HepG2 (cell line): Measurements from ENCODE around the gene INO80. TPM values are rescaled to one million over a fixed set of nuclear protein-coding genes. Genes with fewer than 3 reads are reported as not detected.

Source experiments
- ATAC-seq: fragments of 200-7000 bp; cut with Tn5 transposase; 3 replicates; pipeline ENCODE4 v1.9.1; 2020; ENCODE audit warnings: mild to moderate bottlenecking, moderate library complexity
- BruUV-seq: library from RNA; stranded (reverse); fragments of 400-500 nt; replicated peaks from 2 replicates; lab custom pipeline; 2021; lab: Mats Ljungman, UMichigan
- CTCF ChIA-PET: fragments of 300-600 bp; formaldehyde crosslinking; extraction: SDS; loops from one replicate; lab custom pipeline; 2021; ENCODE audit warnings: low total read pairs, inconsistent platforms, low intra/inter-chr PET ratio; lab: Yijun Ruan, JAX
- POLR2A ChIA-PET: fragments of 350-600 bp; sonication (Branson Sonifier 250); formaldehyde crosslinking; loops from one replicate; lab custom pipeline; 2020; ENCODE audit warnings: antibody characterized with exemption, inconsistent platforms; lab: Yijun Ruan, JAX
- DNase-seq: peaks from one replicate; pipeline ENCODE4 v3.0.0-alpha.2; 2015; ENCODE audit warnings: low spot score
- FAIRE-seq: peaks from 3 replicates; lab custom pipeline; 2011; peaks lifted over from hg19 to GRCh38; lab: Jason Lieb, UNC
- H2AFZ ChIP-seq: one replicate; pipeline ENCODE4 v1.6.1; 2011; ENCODE audit warnings: low read length, inconsistent platforms
- H3K27ac ChIP-seq: fragments of 300-600 bp; 3 replicates; pipeline ENCODE4 v1.8.0; 2011; ENCODE audit warnings: mixed run types, mild to moderate bottlenecking, mixed read lengths, low read length, inconsistent platforms; ENCODE audit not compliant: insufficient read depth; ENCODE audit errors: extremely low read length
- H3K27me3 ChIP-seq, 2 experiments: fragments of 200-600 bp in 1 of 2; 2 replicates in 1 of 2; 3 replicates in 1 of 2; pipeline versions ENCODE4 v1.6.0 to v1.8.0; 2011; ENCODE audit warnings: low read length in 2 of 2, mild to moderate bottlenecking in 2 of 2, moderate library complexity in 2 of 2, inconsistent platforms in 1 of 2; ENCODE audit not compliant: insufficient read depth in 2 of 2, control insufficient read depth in 1 of 2
- H3K36me3 ChIP-seq, 2 experiments: fragments of 200-600 bp in 1 of 2; replicated peaks in 1 of 2; 2 replicates in 1 of 2; 3 replicates in 1 of 2; pipeline versions ENCODE4 v1.5.1 to v1.8.0; 2011; ENCODE audit warnings: low read length in 2 of 2, inconsistent platforms in 1 of 2; ENCODE audit not compliant: insufficient read depth in 2 of 2, control insufficient read depth in 1 of 2
- H3K4me1 ChIP-seq: 2 replicates; pipeline ENCODE4 v1.5.1; 2012; ENCODE audit warnings: low read length, inconsistent platforms; ENCODE audit not compliant: insufficient read depth
- H3K4me2 ChIP-seq: 2 replicates; pipeline ENCODE4 v1.6.0; 2011; ENCODE audit warnings: low read depth, low read length, inconsistent platforms
- H3K4me3 ChIP-seq, 3 experiments: fragments of 200-600 bp in 1 of 3; sonication (generic), shearing (Covaris generic) in 1 of 3; replicated peaks in 1 of 3; 2 replicates each; pipeline ENCODE4 v1.5.1; 2011 to 2016; ENCODE audit warnings: low read length in 3 of 3, inconsistent platforms in 2 of 3, low read depth in 2 of 3, mild to moderate bottlenecking in 2 of 3, control low read depth in 1 of 3, mixed read lengths in 1 of 3; ENCODE audit not compliant: insufficient read depth in 1 of 3
- H3K79me2 ChIP-seq: one replicate; pipeline ENCODE4 v1.6.1; 2011; ENCODE audit warnings: low read length, inconsistent platforms; ENCODE audit not compliant: insufficient read depth
- H3K9ac ChIP-seq: 2 replicates; pipeline ENCODE4 v1.6.0; 2011; ENCODE audit warnings: mild to moderate bottlenecking, low read depth, low read length, inconsistent platforms; ENCODE audit not compliant: insufficient read depth
- H3K9me3 ChIP-seq: 2 replicates; pipeline ENCODE4 v1.5.1; 2012; ENCODE audit warnings: mild to moderate bottlenecking, low read length
- H4K20me1 ChIP-seq: 2 replicates; pipeline ENCODE4 v1.6.0; 2011; ENCODE audit warnings: inconsistent platforms, mild to moderate bottlenecking, low read length, moderate library complexity; ENCODE audit not compliant: insufficient read depth
- HDAC6 ChIP-seq: fragments of 200-600 bp; sonication (generic); IDR thresholded peaks from 2 replicates; pipeline ENCODE4 v1.7.0; 2017; ENCODE audit warnings: mild to moderate bottlenecking, antibody characterized with exemption, low read length, low read depth
- NFATC3 ChIP-seq: sonication (generic); formaldehyde crosslinking; IDR thresholded peaks from 2 replicates; pipeline ENCODE4 v1.5.1; 2020; ENCODE audit warnings: mild to moderate bottlenecking, missing genetic modification reagents
- NFE2 ChIP-seq: sonication (generic); formaldehyde crosslinking; IDR thresholded peaks from 2 replicates; pipeline ENCODE4 v1.4.0; 2020; ENCODE audit warnings: missing genetic modification reagents
- NPAS2 ChIP-seq: sonication (generic); formaldehyde crosslinking; IDR thresholded peaks from 2 replicates; pipeline ENCODE4 v1.8.0; 2022; ENCODE audit warnings: mild to moderate bottlenecking, missing genetic modification reagents, borderline replicate concordance
- PHF21A ChIP-seq: sonication (generic); formaldehyde crosslinking; IDR thresholded peaks from 2 replicates; pipeline ENCODE4 v1.5.0; 2020; ENCODE audit warnings: mild to moderate bottlenecking, missing genetic modification reagents
- SAFB2 ChIP-seq: sonication (generic); formaldehyde crosslinking; IDR thresholded peaks from 2 replicates; pipeline ENCODE4 v1.5.1; 2020; ENCODE audit warnings: missing genetic modification reagents, low read depth, mild to moderate bottlenecking, borderline replicate concordance
- SOX5 ChIP-seq: IDR thresholded peaks from 2 replicates; pipeline ENCODE4 v1.6.1; 2016; ENCODE audit warnings: borderline replicate concordance
- ZNF251 ChIP-seq: sonication (generic); formaldehyde crosslinking; IDR thresholded peaks from 2 replicates; pipeline ENCODE4 v1.9.0; 2021; ENCODE audit warnings: mild to moderate bottlenecking, missing genetic modification reagents
- ZNF749 ChIP-seq: sonication (generic); formaldehyde crosslinking; IDR thresholded peaks from 2 replicates; pipeline ENCODE4 v1.8.0; 2022; ENCODE audit warnings: mild to moderate bottlenecking, missing genetic modification reagents, moderate library complexity, borderline replicate concordance
- WGBS: methylation state at CpG from one replicate; pipeline ENCODE4 v1.1.6; 2017; ENCODE audit warnings: low lambda C conversion rate; 5-methylcytosine and 5-hydroxymethylcytosine counted together
- in situ Hi-C: cut with HindIII; loops from 2 replicates; pipeline ENCODE4 v1.10.0; 2017; ENCODE audit warnings: low pct_unique_long_range_greater_than_20kb; ENCODE audit not compliant: extremely low pct_ligation_motif_present
- intact Hi-C: fragments of 100-400 bp; cut with micrococcal nuclease; formaldehyde crosslinking; loops from one replicate; pipeline ENCODE4 v1.10.0; 2022; ENCODE audit not compliant: unreplicated experiment
- polyA plus RNA-seq, 8 experiments: library from polyadenylated mRNA; depleted of rRNA in 3 of 8; stranded (reverse) in 7 of 8; unstranded in 1 of 8; fragments of >200 nt; fragmentation: Illumina TruSeq in 4 of 8; extraction: Trizol in 4 of 8; gene quantifications; 2 replicates each; pipeline versions ENCODE4 v1.2.1 to v1.2.3, GENCODE V29; 2011 to 2016; ENCODE audit warnings: low read depth in 4 of 8, missing spikeins in 1 of 8, mixed read lengths in 1 of 8; ENCODE audit not compliant: insufficient read depth in 1 of 8
- total RNA-seq, 5 experiments: library from RNA; depleted of rRNA; stranded (reverse); fragments of >200 nt; fragmentation: Illumina TruSeq; extraction: Trizol; gene quantifications; 2 replicates each; pipeline ENCODE4 v1.2.3, GENCODE V29; 2016; ENCODE audit warnings: low read depth in 1 of 5
- TF ChIP-seq, protein P1 (sequence below): sonication (generic); formaldehyde crosslinking; conservative IDR thresholded peaks from 2 replicates; pipeline ENCODE4 v1.4.0; 2020; ENCODE audit warnings: missing genetic modification reagents
- TF ChIP-seq, protein P2 (sequence below): sonication (generic); formaldehyde crosslinking; IDR thresholded peaks from 2 replicates; pipeline ENCODE4 v1.8.0; 2022; ENCODE audit warnings: mild to moderate bottlenecking, missing genetic modification reagents
- TF ChIP-seq, protein P3 (sequence below): sonication (generic); formaldehyde crosslinking; IDR thresholded peaks from 2 replicates; pipeline ENCODE4 v1.4.0; 2020; ENCODE audit warnings: missing genetic modification reagents, mild to moderate bottlenecking, borderline replicate concordance
- TF ChIP-seq, protein P4 (sequence below): sonication (generic); formaldehyde crosslinking; IDR thresholded peaks from 2 replicates; pipeline ENCODE4 v1.4.0; 2020; ENCODE audit warnings: mild to moderate bottlenecking, missing genetic modification reagents

INO80 gene
- total and polyA plus RNA-seq, 2 of the 13 experiments (the other 11 are each of a cell fraction or from before 2014, with no cell fraction given), result 3.6 to 14.8 TPM

DNA sequence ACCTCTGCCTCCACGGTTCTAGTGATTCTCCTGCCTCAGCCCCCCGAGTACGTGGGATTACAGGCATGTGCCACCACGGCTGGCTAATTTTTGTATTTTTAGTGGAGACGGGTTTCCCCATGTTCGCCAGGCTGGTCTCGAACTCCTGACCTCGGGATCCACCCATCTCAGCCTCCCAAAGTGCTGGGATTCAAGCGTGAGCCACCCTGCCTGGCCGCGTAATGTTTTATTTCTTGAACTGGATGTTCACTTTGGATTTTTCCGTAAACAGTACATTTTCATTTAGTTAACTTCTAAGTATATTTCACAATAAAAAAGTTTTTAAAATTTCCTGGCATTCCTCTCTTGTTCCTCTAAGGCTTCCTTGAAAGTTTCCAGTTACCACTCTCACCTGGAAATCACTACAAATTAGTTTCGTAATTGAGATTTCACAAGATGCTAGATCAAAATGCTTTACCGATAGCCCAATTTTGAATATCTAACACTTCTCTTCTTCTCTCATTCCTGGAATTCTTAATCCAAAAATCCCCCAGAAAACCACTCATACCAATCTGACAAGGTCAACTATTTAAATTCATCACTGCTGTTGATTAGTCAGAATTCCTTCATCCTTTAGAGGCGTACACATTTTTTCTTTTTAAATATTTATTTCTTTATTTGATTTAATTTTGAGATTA lies 44.7 kb upstream of the INO80 start:
- no TSS peak for BruUV-seq
- Histone ChIP-seq H3K27ac (no peak overlapping the region), H3K27me3 (no peaks in the 10 kb centered on the region; a peak in 1 of 5 replicates), H3K4me2 (no peak overlapping the region), H3K79me2 (no peaks in the 10 kb centered on the region), H2AFZ (no peak overlapping the region), H3K9me3 (no peaks in the 10 kb centered on the region), H3K36me3 (no peaks in the 10 kb centered on the region), H4K20me1 (no peaks in the 10 kb centered on the region), H3K4me3 (no peak overlapping the region), H3K4me1 (no peaks in the 10 kb centered on the region), H3K9ac (no peak overlapping the region)
- DNase-seq, result no peak
- intact Hi-C loops (no loop called here), in situ Hi-C loops (no loop called here)
- 59% methylated on average over 15 of the region's 15 CpGs for WGBS
- FAIRE-seq, result no peak
- ChIA-PET POLR2A (no interaction called here), CTCF (no interaction called here)
- ATAC-seq, result no peak
- TF ChIP-seq, protein P1, sequence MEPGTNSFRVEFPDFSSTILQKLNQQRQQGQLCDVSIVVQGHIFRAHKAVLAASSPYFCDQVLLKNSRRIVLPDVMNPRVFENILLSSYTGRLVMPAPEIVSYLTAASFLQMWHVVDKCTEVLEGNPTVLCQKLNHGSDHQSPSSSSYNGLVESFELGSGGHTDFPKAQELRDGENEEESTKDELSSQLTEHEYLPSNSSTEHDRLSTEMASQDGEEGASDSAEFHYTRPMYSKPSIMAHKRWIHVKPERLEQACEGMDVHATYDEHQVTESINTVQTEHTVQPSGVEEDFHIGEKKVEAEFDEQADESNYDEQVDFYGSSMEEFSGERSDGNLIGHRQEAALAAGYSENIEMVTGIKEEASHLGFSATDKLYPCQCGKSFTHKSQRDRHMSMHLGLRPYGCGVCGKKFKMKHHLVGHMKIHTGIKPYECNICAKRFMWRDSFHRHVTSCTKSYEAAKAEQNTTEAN (CRISPR knock-in tag), result no peak
- TF ChIP-seq, protein P2, sequence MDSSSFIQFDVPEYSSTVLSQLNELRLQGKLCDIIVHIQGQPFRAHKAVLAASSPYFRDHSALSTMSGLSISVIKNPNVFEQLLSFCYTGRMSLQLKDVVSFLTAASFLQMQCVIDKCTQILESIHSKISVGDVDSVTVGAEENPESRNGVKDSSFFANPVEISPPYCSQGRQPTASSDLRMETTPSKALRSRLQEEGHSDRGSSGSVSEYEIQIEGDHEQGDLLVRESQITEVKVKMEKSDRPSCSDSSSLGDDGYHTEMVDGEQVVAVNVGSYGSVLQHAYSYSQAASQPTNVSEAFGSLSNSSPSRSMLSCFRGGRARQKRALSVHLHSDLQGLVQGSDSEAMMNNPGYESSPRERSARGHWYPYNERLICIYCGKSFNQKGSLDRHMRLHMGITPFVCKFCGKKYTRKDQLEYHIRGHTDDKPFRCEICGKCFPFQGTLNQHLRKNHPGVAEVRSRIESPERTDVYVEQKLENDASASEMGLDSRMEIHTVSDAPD, result no peak
- TF ChIP-seq PHF21A (no peak), NFATC3 (CRISPR knock-in tag) (no peak), NPAS2 (CRISPR knock-in tag) (no peak), HDAC6 (no peak), NFE2 (no peak), SAFB2 (no peak), ZNF749 (CRISPR knock-in tag) (no peak), ZNF251 (CRISPR knock-in tag) (no peak), SOX5 (CRISPR knock-in tag) (no peak)
- TF ChIP-seq, protein P3, sequence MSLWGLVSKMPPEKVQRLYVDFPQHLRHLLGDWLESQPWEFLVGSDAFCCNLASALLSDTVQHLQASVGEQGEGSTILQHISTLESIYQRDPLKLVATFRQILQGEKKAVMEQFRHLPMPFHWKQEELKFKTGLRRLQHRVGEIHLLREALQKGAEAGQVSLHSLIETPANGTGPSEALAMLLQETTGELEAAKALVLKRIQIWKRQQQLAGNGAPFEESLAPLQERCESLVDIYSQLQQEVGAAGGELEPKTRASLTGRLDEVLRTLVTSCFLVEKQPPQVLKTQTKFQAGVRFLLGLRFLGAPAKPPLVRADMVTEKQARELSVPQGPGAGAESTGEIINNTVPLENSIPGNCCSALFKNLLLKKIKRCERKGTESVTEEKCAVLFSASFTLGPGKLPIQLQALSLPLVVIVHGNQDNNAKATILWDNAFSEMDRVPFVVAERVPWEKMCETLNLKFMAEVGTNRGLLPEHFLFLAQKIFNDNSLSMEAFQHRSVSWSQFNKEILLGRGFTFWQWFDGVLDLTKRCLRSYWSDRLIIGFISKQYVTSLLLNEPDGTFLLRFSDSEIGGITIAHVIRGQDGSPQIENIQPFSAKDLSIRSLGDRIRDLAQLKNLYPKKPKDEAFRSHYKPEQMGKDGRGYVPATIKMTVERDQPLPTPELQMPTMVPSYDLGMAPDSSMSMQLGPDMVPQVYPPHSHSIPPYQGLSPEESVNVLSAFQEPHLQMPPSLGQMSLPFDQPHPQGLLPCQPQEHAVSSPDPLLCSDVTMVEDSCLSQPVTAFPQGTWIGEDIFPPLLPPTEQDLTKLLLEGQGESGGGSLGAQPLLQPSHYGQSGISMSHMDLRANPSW, result no peak
- TF ChIP-seq, protein P4, sequence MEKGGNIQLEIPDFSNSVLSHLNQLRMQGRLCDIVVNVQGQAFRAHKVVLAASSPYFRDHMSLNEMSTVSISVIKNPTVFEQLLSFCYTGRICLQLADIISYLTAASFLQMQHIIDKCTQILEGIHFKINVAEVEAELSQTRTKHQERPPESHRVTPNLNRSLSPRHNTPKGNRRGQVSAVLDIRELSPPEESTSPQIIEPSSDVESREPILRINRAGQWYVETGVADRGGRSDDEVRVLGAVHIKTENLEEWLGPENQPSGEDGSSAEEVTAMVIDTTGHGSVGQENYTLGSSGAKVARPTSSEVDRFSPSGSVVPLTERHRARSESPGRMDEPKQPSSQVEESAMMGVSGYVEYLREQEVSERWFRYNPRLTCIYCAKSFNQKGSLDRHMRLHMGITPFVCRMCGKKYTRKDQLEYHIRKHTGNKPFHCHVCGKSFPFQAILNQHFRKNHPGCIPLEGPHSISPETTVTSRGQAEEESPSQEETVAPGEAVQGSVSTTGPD, result no peak
